ENCODE results near the gene UBE2E2. TPM values are rescaled to one million over a fixed set of nuclear protein-coding genes. Genes with fewer than 3 reads are reported as not detected.

UBE2E2 gene
- total RNA-seq, 4 donors from 2014 or later = 7.9 to 44.7 (median 26.6) TPM

GRCh38 chr3:23259515-23259914, 56.4 kb downstream of the UBE2E2 start:
- in situ Hi-C loops (cut with MboI; ENCODE audit: low sequenced_read_pairs in 4 of 4) (no loop called here), intact Hi-C loops (cut with DNase I; ENCODE audit: low total_unique reads) (loop anchor here (10.0 kb wide), 1 partner anchor 335 kb away; no protein-coding TSS in a partner anchor)
- Histone ChIP-seq H3K27me3 (no peaks in the 10 kb centered on the region), H3K27ac (no peak overlapping the region), H3K4me1 (peaks cover 17 to 35% of the 10 kb centered on the region in 2 donors), H3K9me3 (no peaks in the 10 kb centered on the region), H3K36me3 (no peaks in the 10 kb centered on the region), H3K4me3 (no peak overlapping the region)
- DNase-seq (no peak), ATAC-seq (no peak)
- no peak for TF ChIP-seq POLR2A (IDR thresholded peaks at IDR 0.05)
- TF ChIP-seq CTCF (IDR thresholded peaks at IDR 0.05 in 4 of 5, conservative IDR thresholded peaks at IDR 0.05 in 1 of 5) = no peak

GRCh38 chr3:23262766-23263165, 59.6 kb downstream of the UBE2E2 start:
- Histone ChIP-seq H3K4me1 (peaks cover 7 to 15% of the 10 kb centered on the region in 2 donors), H3K9me3 (no peaks in the 10 kb centered on the region), H3K4me3 (no peak overlapping the region), H3K36me3 (no peaks in the 10 kb centered on the region), H3K27me3 (no peaks in the 10 kb centered on the region), H3K27ac (no peak overlapping the region)
- no peak for TF ChIP-seq CTCF (IDR thresholded peaks at IDR 0.05 in 4 of 5, conservative IDR thresholded peaks at IDR 0.05 in 1 of 5)
- ATAC-seq = no peak
- in situ Hi-C loops (cut with MboI; ENCODE audit: low sequenced_read_pairs in 4 of 4) = no loop called here
- DNase-seq = no peak
- intact Hi-C loops (cut with DNase I; ENCODE audit: low total_unique reads) = no loop called here

GRCh38 chr3:23263796-23264195, 60.7 kb downstream of the UBE2E2 start:
- ATAC-seq (no peak), DNase-seq (no peak)
- TF ChIP-seq CTCF (IDR thresholded peaks at IDR 0.05 in 4 of 5, conservative IDR thresholded peaks at IDR 0.05 in 1 of 5) (no peak), POLR2A (IDR thresholded peaks at IDR 0.05) (no peak)
- H3K4me1 ChIP-seq = peaks cover 7% of the 10 kb centered on the region in 2 donors
- no peaks in the 10 kb centered on the region for H3K27me3 ChIP-seq
- in situ Hi-C loops (cut with MboI; ENCODE audit: low sequenced_read_pairs in 4 of 4) (no loop called here), intact Hi-C loops (cut with DNase I; ENCODE audit: low total_unique reads) (no loop called here)
- no peaks in the 10 kb centered on the region for H3K9me3 ChIP-seq
- no peaks in the 10 kb centered on the region for H3K36me3 ChIP-seq
- H3K4me3 ChIP-seq = no peak overlapping the region
- H3K27ac ChIP-seq = no peak overlapping the region

- Histone ChIP-seq H3K4me1 (peaks cover 7% of the 10 kb centered on the region in 2 donors), H3K27me3 (no peaks in the 10 kb centered on the region), H3K9me3 (no peaks in the 10 kb centered on the region), H3K4me3 (no peak overlapping the region), H3K36me3 (no peaks in the 10 kb centered on the region), H3K27ac (no peak overlapping the region)
- ATAC-seq = no peak
- intact Hi-C loops (cut with DNase I; ENCODE audit: low total_unique reads) (no loop called here), in situ Hi-C loops (cut with MboI; ENCODE audit: low sequenced_read_pairs in 4 of 4) (no loop called here)
- DNase-seq = no peak
- TF ChIP-seq POLR2A (IDR thresholded peaks at IDR 0.05) = no peak
- no peak for TF ChIP-seq CTCF (IDR thresholded peaks at IDR 0.05 in 4 of 5, conservative IDR thresholded peaks at IDR 0.05 in 1 of 5)
Measured at GRCh38 chr3:23264413-23264812, 61.3 kb downstream of the UBE2E2 start.

GRCh38 chr3:23270423-23270822, 67.3 kb downstream of the UBE2E2 start:
- H3K27me3 ChIP-seq = no peaks in the 10 kb centered on the region
- no peak overlapping the region for H3K4me3 ChIP-seq
- ATAC-seq (no peak), DNase-seq (no peak)
- no peaks in the 10 kb centered on the region for H3K9me3 ChIP-seq
- H3K27ac ChIP-seq = no peak overlapping the region
- TF ChIP-seq CTCF (IDR thresholded peaks at IDR 0.05 in 4 of 5, conservative IDR thresholded peaks at IDR 0.05 in 1 of 5) (no peak), POLR2A (IDR thresholded peaks at IDR 0.05) (no peak)
- H3K4me1 ChIP-seq = peaks cover 0 to 4% of the 10 kb centered on the region in 2 donors
- intact Hi-C loops (cut with DNase I; ENCODE audit: low total_unique reads) (no loop called here), in situ Hi-C loops (cut with MboI; ENCODE audit: low sequenced_read_pairs in 4 of 4) (no loop called here)
- no peaks in the 10 kb centered on the region for H3K36me3 ChIP-seq

All from gastrocnemius medialis (tissue), 4 donors.